Measurements from ENCODE around the gene ARHGEF16.

The ARHGEF16 gene

DNA sequence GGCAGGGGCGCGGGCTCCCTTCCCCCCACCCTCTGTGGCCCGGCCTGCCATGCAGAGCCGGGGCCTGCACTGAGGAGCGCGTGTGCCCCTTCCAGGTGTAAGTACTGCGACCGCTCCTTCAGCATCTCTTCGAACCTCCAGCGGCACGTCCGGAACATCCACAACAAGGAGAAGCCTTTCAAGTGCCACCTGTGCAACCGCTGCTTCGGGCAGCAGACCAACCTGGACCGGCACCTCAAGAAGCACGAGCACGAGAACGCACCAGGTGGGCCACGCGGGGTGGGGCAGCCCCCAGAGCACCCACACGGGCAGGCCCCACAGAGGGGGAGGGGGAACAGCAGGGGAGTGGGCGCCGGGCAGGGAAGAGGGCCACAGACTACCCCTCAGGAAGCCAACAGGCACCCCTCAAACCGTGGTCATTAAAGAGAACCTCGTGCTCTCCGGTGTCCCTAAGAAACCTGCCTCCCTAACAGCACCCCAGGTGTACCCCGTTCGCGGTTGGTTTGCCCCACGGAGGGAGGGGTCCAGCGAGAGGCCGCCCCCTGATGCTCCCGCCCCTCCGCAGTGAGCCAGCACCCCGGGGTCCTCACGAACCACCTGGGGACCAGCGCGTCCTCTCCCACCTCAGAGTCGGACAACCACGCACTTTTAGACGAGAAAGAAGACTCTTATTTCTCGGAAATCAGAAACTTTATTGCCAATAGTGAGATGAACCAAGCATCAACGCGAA lies 28.8 kb upstream of the ARHGEF16 start:
- Histone ChIP-seq H3K27me3 (ENCODE audit: control insufficient read depth, insufficient read depth, low read length) (no peaks in the 10 kb centered on the region), H3K4me3 (ENCODE audit: low read depth, low read length) (no peak overlapping the region), H3K27ac (no peak overlapping the region), H3K4me2 (ENCODE audit: low read length) (no peak overlapping the region), H3K9me3 (ENCODE audit: control insufficient read depth, low read length) (no peaks in the 10 kb centered on the region), H2AFZ (no peak overlapping the region), H3K4me1 (no peaks in the 10 kb centered on the region), H3K9ac (no peak overlapping the region), H3K79me2 (no peaks in the 10 kb centered on the region), H3K36me3 (ENCODE audit: control insufficient read depth, insufficient read depth, low read length) (no peaks in the 10 kb centered on the region)
- TF ChIP-seq CTCF (IDR thresholded peaks at IDR 0.05) = no peak

GRCh38 chr1:3426956-3427535 lies 27.4 kb upstream of the ARHGEF16 start:
- Histone ChIP-seq H3K27ac (no peak overlapping the region), H3K4me3 (ENCODE audit: low read depth, low read length) (no peak overlapping the region), H3K79me2 (no peaks in the 10 kb centered on the region), H3K4me1 (no peaks in the 10 kb centered on the region), H2AFZ (no peak overlapping the region), H3K9ac (no peak overlapping the region), H3K36me3 (ENCODE audit: control insufficient read depth, insufficient read depth, low read length) (no peaks in the 10 kb centered on the region), H3K27me3 (ENCODE audit: control insufficient read depth, insufficient read depth, low read length) (no peaks in the 10 kb centered on the region), H3K4me2 (ENCODE audit: low read length) (no peak overlapping the region), H3K9me3 (ENCODE audit: control insufficient read depth, low read length) (no peaks in the 10 kb centered on the region)
- TF ChIP-seq CTCF (IDR thresholded peaks at IDR 0.05) = no peak

DNA sequence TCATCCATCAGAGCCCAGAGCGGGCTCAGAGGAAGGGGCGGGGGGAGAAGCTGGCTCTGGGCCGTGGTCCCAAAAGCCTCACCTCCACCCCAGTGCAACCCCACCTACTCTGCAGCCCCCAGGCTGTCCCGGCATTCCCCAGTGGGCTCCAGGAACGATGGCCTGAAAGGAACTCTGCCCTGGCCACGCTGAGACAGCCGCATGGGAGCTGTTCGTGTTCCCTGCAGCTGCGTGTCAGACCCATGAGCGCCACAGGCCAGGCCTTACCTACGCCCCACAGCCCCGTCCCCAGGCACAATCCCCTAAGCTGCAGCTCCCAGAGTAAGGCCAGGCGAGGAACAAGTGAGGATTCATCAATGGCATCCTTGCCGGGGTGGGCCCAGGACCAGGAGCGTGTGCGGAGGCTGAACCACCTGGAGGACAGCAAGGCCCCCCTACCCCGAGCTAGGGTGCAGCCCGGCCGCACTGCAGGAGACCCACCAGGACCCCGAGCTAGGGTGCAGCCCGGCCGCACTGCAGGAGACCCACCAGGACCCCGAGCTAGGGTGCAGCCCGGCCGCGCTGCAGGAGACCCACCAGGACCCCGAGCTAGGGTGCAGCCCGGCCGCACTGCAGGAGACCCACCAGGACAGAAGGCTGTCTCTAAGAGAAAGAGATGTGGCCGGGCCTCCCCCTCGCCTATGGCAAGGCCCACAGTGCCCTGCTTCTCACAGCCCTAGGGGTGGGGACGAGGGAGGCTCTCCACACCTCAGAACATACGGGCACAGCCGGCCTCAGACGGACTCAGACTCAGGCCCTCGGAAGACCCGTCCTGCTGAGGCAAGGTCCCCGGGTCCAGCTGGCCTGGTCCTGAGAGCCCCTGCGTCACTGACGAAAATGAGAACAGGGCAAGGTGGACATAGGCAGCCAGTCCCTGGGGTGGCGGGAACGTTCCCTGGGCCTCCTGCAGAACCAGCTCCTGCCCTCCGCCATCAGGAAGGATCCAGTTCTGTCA lies 26.5 kb upstream of the ARHGEF16 start:
- Histone ChIP-seq H3K9ac (no peak overlapping the region), H3K79me2 (no peaks in the 10 kb centered on the region), H2AFZ (no peak overlapping the region), H3K4me2 (ENCODE audit: low read length) (no peak overlapping the region), H3K27ac (no peak overlapping the region), H3K4me1 (no peaks in the 10 kb centered on the region), H3K27me3 (ENCODE audit: control insufficient read depth, insufficient read depth, low read length) (no peaks in the 10 kb centered on the region), H3K36me3 (ENCODE audit: control insufficient read depth, insufficient read depth, low read length) (no peaks in the 10 kb centered on the region), H3K9me3 (ENCODE audit: control insufficient read depth, low read length) (no peaks in the 10 kb centered on the region), H3K4me3 (ENCODE audit: low read depth, low read length) (no peak overlapping the region)
- no peak for TF ChIP-seq CTCF (IDR thresholded peaks at IDR 0.05)

- no peaks in the 10 kb centered on the region for H3K36me3 ChIP-seq (ENCODE audit: control insufficient read depth, insufficient read depth, low read length)
- H3K27me3 ChIP-seq (ENCODE audit: control insufficient read depth, insufficient read depth, low read length) = no peaks in the 10 kb centered on the region
- H3K9me3 ChIP-seq (ENCODE audit: control insufficient read depth, low read length) = no peaks in the 10 kb centered on the region
- H3K27ac ChIP-seq = no peak overlapping the region
- H3K79me2 ChIP-seq = no peaks in the 10 kb centered on the region
- no peak for TF ChIP-seq CTCF (IDR thresholded peaks at IDR 0.05)
- no peak overlapping the region for H3K4me3 ChIP-seq (ENCODE audit: low read depth, low read length)
- no peak overlapping the region for H3K9ac ChIP-seq
- no peak overlapping the region for H2AFZ ChIP-seq
- no peak overlapping the region for H3K4me2 ChIP-seq (ENCODE audit: low read length)
- H3K4me1 ChIP-seq = no peaks in the 10 kb centered on the region
Observed at GRCh38 chr1:3428899-3429298, 25.6 kb upstream of the ARHGEF16 start.
